ENCODE results near the gene GOLGA2.
"Not testable (repeated sequence)": the region's sequence is repeated elsewhere in the genome, so short reads cannot be mapped to it uniquely, and the experiment has no call there.

The GOLGA2 gene

GRCh38 chr9:128232528-128233428 is 43.0 kb downstream of the GOLGA2 start:
- DNase-seq = no peak

DNA sequence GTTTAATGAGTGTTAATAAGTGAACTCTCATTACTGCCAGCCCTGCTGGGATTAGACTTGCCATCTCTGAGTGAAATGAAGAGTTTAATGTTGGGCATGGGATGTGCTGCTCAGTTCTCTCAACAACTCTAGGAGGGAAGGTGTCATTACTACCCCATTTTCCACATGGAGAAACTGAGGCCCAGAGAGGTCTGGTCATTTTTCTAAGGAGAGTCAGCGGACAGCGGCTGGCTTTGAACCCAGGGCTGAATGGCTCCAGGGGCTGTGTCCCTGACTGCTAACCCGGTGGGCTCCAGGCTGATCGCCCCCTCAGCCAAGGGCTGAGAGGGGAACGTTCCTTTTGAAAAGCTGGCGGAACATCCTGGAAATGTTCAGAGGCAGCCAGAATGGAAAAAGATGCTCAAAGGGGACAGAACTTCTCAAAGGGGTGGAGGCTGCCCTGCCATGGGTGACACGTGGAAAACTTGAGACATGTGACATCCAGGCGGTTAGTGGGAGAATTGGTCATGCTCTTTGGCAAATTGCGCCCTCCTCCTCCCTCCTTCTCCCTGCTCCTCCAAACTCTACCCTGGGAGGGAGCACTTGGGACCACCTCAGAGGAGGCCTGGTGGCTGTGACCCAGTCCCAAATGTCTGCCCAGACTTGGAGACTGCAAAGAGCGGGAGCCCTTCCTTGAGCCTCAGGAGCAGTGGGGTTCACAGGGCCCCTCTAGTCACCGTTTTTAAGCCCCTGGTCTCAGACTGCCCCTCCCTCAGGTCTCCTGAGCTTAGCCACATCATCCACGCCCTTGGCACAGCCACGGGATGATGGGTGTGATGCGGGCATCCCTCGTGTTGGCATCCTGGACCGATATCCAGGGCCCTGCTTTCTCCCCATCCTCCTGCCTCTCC is 43.9 kb downstream of the GOLGA2 start:
- peak in 1 of 2 experiments; percentile 33 for DNase-seq

GRCh38 chr9:128230897-128231296 is 44.9 kb downstream of the GOLGA2 start:
- DNase-seq = not testable (repeated sequence)

DNA sequence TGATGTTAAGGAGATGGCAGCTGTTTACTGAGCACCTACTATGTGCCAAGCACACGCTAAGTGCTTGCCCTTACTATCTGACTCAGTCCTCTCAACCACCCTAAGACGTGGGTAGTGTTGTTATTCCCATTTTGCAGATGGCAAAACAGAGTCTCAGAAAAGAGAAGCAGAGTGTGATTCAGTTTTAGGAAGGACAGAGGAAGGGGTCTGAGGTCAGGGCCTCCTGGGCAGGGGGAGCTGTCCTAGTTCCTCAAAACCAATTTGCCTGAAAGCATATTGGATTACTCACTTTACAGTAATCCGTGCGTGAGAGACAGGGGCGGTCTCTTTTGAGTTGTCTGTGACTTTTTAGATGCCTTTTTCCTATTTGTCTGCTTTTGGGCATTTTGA is 49.4 kb downstream of the GOLGA2 start:
- no peak for DNase-seq

DNA sequence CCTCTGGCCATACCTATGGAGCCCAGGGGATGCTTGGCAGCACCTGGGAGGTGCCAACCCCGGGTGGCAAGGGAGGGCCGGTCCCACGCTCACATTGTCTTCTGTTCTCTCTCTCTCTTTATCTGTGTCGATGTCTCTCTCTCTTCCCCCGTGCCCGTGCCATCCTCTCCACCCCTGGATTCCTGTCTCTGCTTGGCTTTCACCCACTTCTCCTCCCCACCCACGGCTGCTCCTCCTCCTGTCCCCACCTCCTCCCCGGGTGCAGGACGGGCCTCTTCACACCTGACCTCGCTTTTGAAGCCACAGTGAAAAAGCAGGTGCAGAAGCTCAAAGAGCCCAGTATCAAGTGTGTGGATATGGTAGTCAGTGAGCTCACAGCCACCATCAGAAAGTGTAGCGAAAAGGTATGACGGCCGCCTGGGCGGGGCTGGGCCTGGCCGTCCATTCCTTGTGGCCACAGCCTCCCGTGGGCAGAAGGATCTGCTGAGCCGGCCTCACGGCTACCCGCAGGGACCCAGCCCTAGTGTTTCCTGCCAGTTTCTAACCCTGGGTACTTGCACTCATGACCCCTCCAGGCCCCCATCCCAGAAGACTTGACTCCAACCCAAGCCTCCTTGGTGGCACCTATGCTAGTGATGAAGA is 49.9 kb downstream of the GOLGA2 start:
- no peak for DNase-seq

DNA sequence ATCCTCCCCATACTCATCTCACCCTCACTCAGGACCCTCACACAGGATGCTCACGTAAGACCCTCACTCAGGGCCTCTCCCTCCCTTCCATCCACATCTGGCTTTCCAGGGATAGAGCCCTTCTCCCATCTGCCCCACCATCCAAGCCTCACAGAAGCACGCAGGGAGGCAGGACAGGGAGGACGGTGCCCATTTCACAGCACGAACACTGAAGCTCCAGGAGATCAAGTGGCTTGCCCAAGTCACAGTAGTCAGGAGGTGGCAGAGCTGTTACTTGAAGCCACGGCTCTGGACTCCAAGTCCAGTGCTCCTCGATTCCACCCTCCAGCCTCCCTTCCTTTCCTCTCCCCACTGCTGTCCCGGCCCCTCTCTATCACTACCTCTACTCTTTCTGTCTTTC is 50.9 kb downstream of the GOLGA2 start:
- no peak for DNase-seq

DNA sequence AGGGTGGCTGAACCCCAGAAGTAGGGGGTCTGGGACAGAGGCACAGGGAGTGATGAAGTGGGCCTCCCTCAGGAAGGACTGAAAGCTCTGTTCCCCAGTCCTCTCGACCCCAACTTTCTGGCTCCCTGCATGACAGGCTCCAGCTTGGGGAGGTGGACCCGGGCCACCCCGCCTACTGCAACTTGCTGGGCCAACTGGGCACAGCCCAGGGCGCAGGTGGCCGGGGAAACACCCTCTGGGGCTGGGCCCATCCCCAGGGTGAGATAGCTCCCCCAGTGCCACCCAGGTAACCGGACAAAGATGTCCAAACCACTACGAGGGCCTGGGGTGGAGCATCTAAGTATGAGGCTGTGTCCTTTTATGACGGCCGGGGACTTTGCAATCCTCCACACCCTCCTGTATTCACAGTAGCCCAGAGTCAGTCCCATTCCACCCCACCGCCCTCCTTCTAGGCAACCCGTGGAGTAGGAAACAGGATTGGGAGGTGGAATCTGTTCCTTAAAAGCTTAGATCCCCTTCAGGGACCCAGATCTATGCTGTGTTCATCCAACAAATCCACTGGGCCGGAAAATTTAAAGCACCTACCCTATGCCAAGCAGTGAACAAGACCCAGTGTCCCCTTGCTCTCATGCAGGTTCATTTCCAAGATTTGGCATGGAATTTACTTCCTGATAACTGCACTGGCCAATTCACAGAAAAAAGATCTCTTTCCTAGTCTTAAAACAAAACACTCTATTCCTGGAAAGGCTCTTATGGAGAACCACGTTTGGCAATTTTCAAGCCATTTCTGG is 52.7 kb downstream of the GOLGA2 start:
- no peak for DNase-seq

DNA sequence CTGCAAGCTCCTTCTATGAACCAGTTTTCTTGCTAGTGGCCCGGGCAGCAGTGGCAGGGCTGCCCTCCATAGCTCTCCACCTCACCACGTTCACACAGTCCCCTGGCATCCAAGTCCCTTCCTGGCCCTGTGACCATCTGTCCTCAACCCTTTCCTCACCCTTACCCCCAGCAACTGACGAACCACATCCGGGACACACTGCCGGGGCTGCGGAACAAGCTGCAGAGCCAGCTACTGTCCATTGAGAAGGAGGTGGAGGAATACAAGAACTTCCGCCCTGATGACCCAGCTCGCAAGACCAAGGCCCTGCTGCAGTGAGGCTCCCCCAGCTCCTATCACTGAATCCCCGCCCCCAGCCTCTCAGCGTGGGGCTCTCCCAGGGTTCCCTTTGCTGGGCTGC is 53.8 kb downstream of the GOLGA2 start:
- no peak for DNase-seq

GRCh38 chr9:128219831-128220230 is 56.0 kb downstream of the GOLGA2 start:
- no peak for DNase-seq

GRCh38 chr9:128218518-128219389 is 57.1 kb downstream of the GOLGA2 start:
- DNase-seq = peak; percentile 98

DNA sequence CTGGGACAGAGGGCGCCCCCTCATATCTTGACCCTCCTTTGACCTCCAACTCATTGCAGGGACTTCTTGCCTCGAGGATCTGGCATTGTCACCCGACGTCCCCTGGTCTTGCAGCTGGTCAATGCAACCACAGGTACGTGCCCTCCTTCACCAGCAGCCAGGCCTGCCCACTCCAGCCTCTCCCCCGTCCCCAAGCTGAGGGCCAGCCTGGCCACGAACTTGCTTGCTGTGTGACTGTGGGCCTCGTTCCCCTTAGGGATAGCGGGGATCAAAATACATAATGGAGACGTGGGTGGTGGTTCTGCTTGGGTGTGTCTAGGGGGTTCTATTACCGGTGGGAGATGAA is 57.7 kb downstream of the GOLGA2 start:
- no peak for DNase-seq

- no peak for DNase-seq
Measured at GRCh38 chr9:128216781-128217553, 58.8 kb downstream of the GOLGA2 start.

DNA sequence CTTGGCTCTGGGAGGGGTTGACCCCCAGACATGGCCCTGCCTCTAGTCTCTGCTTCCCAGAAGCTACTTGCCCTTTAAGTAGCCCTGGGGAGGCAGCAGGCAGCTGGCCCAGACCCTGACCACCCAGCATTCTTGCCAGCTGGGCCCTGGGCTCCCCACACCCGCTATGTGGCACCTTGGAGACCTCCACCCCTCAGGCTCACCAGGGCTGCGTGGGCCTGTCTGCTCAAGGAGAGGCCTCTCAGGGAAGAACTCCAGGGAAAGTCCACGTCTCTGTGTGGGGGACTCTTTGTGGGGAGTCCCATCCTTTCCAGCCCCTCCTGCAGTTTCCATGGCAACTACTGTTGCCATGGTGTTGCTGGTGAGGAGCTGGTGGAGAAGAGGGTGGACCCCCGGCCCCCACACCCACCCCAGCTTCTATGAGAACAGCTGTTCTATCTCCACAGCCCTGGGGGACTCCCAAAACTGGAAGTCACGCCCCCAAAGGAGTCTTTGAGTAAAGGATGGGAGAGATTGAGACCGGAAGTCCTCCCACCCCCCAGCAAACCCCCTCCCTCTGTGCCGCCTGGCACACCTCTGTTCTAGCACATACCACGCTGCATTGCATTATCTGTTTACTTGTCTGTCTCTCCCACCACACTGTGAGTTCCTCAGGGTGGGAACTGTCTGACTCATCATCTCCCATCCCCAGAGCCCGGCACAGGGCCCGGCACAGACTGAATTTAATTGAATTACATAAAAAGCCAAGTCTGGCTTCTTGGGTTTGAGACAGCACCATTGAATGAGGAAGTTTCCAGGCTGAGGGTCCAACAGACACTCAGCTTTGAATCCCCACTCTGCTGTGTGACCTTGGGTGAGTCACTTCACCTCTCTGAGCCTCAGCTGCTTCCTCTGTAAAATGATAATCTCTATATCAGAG is 60.1 kb downstream of the GOLGA2 start:
- DNase-seq = no peak

DNA sequence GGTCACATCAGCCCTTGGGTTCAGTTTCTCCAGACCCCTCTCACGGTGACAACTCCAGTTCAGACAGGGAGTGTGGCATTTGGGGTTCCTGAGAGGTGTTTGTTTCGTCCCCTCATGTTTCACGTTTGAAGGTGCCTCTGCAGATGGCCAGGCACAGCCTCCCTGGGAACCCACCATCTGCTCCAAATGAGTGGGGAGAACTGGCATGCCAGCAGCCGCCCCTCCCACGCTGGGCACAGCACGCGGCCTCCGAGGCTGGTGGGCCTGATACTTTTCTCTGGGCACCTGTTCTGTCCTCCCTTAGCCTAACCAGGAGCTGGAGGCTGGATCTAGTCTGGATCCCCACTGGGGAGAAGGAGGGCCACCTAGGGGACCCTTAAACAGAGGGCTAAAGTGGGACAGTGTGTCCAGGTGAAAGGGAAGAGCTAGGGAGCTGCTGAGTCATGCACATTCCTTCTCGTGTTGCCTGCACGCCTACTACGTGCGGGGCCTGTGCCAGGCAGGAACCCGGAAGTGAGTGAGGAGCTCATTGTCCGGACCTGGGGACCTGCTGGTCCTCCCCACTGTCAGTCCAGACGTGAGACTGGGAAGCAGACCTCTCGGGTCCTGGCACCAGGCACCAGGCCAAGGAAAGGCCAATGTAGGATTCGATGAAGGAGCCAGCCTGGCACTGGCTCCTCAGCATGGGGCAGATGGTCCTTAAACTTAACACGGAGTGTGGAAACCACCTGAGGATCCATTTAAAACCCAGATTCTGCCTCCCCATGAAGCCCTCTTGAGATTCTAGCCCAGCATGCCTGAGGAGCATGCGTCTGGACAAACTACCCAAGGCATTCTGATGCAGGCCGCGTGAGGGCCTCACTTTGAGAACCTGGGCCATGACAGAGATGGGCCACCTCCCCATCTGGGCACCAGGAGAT is 61.0 kb downstream of the GOLGA2 start:
- no peak for DNase-seq

DNA sequence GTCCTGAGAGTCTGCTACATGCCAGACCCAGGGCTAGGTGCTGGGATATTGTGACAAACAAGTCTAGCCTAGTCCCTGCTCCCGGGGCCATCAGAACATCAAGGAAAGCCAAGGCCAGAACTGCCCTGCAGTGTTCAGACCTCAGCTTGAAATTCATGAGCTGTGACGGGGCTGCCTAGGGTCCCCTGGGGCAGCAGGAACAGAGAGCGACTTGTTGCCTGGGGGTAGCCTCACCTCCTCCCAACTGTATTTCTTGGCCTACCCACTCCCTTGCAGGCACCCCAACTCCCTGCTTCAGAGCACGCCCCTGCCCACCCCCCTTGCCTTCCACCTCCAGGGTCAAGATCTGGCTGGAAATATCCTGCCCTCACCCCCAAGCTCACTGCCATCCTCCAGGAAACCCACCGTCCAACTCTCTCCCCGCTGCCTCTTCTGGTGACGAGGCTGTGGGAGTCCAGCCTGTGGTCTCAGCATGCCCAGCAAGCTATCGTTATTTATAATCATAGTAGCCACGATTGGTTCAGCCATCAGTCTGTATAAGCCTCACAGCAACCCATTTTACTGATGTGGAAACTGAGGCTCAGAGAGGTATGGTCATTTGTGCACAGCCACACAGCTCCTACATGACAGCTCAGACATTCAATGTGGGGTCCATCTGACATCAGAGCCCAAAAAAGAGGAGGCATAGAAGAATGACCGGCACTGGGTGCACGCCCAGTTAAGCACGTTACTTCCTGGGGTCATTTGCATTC is 61.9 kb downstream of the GOLGA2 start:
- DNase-seq = no peak

GRCh38 chr9:128211981-128212281 is 63.9 kb downstream of the GOLGA2 start:
- DNase-seq = no peak

DNA sequence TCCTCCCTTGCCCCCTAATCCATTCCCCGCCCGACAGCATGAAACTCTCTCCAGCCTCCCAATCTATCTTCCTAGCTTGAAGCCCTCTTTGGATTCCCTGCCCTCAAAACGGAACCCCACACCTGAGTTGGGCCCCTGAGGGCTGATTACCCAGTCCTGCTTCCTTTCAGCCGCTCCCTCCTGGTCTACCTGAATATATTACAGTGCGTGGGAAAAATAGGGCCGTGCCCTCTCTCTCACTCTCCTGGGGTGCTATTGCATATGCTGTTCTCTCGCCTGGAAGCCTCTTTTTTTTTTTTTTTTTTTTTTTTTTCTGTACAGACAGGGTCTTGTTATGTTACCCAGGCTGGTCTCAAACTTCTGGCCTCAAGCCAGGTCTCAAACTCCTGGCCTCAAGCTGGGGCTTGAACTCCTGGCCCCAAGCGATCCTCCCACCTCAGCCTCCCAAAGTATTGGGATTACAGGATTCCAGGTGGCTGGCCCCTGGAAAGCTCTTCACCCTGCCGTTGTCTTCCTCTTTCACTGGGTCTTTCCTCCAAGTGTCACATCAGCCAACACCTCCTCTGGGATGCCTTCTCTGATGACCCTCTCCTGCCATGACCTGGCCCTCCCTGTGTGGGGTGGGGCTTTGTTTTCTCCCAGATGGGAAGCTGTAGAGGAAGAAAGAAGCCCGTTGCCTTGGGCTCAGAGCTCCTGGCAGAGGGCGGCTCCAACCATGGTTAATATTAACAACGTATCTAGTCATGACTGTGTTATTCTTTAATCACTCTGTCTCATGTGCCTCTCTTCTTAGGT is 64.4 kb downstream of the GOLGA2 start:
- no peak for DNase-seq
